Tibial artery (tissue), 4 donors: Measurements from ENCODE around the gene ARHGEF28.
A peak's percentile ranks its signal among the peaks of the same experiment; 100 is the strongest.

Experiments used
- DNase-seq, 2 donors: peaks; one replicate each; pipeline ENCODE4 v3.0.0-alpha.2; 2019
- H3K27ac ChIP-seq, 2 donors: fragments of 200-600 bp; sonication (generic) in 1 of 2; 1 replicate in 1 of 2; 2 replicates in 1 of 2; pipeline ENCODE4 v1.5.1; 2018 to 2019; ENCODE audit warnings: mild to moderate bottlenecking in 1 of 2
- H3K27me3 ChIP-seq, 2 donors: fragments of 200-600 bp; sonication (generic) in 1 of 2; one replicate each; pipeline versions ENCODE4 v1.5.1 to v1.6.0; 2016 to 2019
- H3K36me3 ChIP-seq, 3 donors: fragments of 200-600 bp; sonication (generic) in 2 of 3; one replicate each; pipeline ENCODE4 v1.5.1; 2016 to 2019; ENCODE audit warnings: mild to moderate bottlenecking in 2 of 3
- H3K4me1 ChIP-seq, 4 donors: fragments of 200-600 bp; sonication (generic) in 2 of 4; 1 replicate in 3 of 4; 2 replicates in 1 of 4; pipeline ENCODE4 v1.5.1; 2016 to 2019
- H3K4me3 ChIP-seq, 2 donors: fragments of 200-600 bp; sonication (generic) in 1 of 2; 1 replicate in 1 of 2; 2 replicates in 1 of 2; pipeline ENCODE4 v1.5.1; 2018 to 2019; ENCODE audit warnings: mild to moderate bottlenecking in 2 of 2
- H3K9me3 ChIP-seq, 3 donors: fragments of 200-600 bp; sonication (generic) in 1 of 3; one replicate each; pipeline ENCODE4 v1.5.1; 2016 to 2019
- intact Hi-C: fragments of 100-400 bp; cut with DNase I; formaldehyde crosslinking; loops from one replicate; pipeline ENCODE4 v1.15.0; 2023; ENCODE audit warnings: low total_unique reads
- TF ChIP-seq, protein P1 (sequence below), 2 experiments: fragments of 200-600 bp in 1 of 2; fragments of 450-650 bp in 1 of 2; IDR thresholded peaks; one replicate each; pipeline ENCODE4 v1.5.1; 2017 to 2019; ENCODE audit warnings: antibody characterized with exemption in 2 of 2, mild to moderate bottlenecking in 1 of 2, moderate library complexity in 1 of 2

The ARHGEF28 gene

DNA sequence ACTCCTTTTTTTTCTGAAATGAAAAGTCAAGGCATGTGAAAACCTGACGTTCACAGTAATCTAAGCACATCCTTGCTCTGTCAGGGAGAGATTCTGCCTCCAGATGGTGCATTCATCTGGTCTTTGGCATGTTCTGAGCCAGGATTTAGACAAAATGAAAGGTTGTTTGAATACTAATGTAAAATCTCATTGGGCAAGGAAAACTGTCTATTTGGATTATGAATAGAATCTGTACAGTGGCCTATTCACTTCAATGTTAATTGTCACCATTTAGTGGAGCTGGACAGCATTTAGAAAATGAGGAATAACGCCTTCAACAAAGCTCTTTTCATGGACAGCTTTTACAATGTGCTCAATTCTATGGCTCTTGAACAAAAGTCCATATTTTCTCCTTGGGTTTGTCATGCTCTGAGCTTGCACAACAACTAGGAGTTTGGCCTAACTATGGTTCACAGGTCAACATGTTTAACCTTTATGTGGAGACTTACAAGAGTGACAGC lies 28.9 kb downstream of the ARHGEF28 start:
- H3K36me3 ChIP-seq = no peaks in the 10 kb centered on the region
- peaks cover 0 to 36% (median 9%) of the 10 kb centered on the region in 4 donors for H3K4me1 ChIP-seq
- H3K9me3 ChIP-seq = no peaks in the 10 kb centered on the region
- no peaks in the 10 kb centered on the region for H3K27me3 ChIP-seq
- intact Hi-C loops = no loop called here
- DNase-seq = no peak
- H3K4me3 ChIP-seq = no peak overlapping the region
- TF ChIP-seq, protein P1, sequence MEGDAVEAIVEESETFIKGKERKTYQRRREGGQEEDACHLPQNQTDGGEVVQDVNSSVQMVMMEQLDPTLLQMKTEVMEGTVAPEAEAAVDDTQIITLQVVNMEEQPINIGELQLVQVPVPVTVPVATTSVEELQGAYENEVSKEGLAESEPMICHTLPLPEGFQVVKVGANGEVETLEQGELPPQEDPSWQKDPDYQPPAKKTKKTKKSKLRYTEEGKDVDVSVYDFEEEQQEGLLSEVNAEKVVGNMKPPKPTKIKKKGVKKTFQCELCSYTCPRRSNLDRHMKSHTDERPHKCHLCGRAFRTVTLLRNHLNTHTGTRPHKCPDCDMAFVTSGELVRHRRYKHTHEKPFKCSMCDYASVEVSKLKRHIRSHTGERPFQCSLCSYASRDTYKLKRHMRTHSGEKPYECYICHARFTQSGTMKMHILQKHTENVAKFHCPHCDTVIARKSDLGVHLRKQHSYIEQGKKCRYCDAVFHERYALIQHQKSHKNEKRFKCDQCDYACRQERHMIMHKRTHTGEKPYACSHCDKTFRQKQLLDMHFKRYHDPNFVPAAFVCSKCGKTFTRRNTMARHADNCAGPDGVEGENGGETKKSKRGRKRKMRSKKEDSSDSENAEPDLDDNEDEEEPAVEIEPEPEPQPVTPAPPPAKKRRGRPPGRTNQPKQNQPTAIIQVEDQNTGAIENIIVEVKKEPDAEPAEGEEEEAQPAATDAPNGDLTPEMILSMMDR (IDR thresholded peaks at IDR 0.05) = no peak
- H3K27ac ChIP-seq = peak overlapping the region; percentile 55 to 67

DNA sequence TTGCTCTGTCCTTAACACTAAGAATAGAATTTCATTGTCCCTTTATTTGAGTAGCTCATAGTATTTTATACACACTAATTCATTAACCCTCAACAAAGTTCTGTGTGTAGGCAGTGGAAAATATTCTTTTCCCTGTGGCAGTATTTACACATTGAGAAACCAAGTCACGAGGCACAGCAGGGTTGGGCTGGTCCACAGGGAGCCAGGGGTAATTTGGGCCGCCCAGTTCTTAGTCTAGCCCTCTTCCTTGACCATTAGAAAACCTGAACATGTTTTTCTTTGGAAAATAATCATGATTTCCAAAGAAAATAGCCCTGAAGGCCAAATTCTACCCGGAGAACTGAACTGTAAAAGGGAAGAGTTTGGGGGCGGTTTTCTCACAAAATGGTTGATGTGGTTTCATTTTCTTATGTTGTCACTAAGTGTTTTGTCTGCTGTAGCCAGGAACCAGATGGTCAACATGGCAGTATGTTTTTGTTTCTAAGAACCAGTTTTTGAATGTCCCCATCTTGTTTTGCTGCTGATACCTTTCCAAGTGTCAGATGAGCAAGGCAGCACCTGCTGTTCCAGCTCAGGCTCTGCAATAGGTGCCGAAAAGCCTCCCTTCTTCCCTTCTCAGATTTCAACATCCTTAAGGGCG lies 29.6 kb downstream of the ARHGEF28 start:
- Histone ChIP-seq H3K4me3 (no peak overlapping the region), H3K36me3 (no peaks in the 10 kb centered on the region), H3K27me3 (no peaks in the 10 kb centered on the region), H3K27ac (peak overlapping the region; percentile 55 to 67), H3K9me3 (no peaks in the 10 kb centered on the region), H3K4me1 (peaks cover 0 to 36% (median 9%) of the 10 kb centered on the region in 4 donors)
- TF ChIP-seq, protein P1 (IDR thresholded peaks at IDR 0.05) = no peak
- peak; percentile 26 to 71 for DNase-seq
- intact Hi-C loops = no loop called here

DNA sequence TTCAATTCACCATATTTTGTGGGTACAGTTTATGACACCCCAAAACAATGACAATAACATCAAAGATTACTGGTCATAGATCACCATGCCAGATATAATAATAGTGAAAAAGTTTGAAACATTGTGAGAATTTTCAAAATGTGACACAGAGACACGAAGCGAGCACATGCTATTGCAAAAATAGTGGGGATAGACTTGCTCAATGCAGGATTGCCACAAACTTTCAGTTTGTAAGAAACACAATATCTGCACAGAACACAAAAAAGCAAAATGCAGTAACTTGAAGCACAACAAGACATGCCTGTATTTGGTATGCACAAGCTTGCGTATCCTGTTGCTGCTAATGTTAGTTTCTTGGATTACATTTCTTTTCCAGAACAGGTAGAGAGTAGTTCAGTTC lies 35.8 kb downstream of the ARHGEF28 start:
- H3K4me1 ChIP-seq = peaks cover 0 to 5% (median 0%) of the 10 kb centered on the region in 4 donors

DNA sequence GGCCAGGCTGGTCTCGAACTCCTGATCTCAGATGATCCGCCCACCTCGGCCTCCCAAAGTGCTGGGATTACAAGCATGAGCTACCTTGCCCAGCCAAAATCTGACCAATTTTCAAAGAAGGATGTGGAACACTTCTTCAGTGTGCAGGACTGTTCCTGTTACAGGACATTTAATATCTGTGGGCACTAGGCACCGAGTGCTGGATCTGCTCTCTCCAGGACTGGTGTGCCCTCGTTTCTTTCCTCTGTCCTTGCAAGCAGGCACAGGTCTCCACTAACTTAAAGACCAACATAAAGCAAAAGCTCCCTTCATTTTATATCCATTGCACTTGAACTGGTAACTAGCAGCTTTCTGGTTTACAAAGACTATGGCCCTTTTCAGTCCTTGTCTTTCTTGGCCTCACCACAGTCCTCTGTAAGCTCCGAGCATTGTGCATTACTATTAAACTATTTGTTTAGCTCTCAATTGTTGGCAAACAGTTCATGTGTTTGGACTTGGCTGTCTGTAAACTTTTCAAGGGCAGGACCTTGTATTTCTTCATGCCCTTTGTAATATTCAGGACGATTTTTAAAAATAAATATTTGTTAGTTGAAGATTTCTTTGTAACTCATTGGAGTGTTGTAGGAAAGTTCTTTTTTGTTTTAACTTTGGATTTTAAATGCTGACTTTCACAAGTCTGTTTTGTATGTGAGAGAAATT lies 37.3 kb downstream of the ARHGEF28 start:
- no peaks in the 10 kb centered on the region for H3K9me3 ChIP-seq
- intact Hi-C loops = no loop called here

More for the DNA sequence above, 35.8 kb downstream of the ARHGEF28 start:
- H3K27ac ChIP-seq = no peak overlapping the region
- H3K4me3 ChIP-seq = no peak overlapping the region
- no peak for DNase-seq
- TF ChIP-seq, protein P1 (IDR thresholded peaks at IDR 0.05) = no peak
- H3K36me3 ChIP-seq = no peaks in the 10 kb centered on the region
- no peaks in the 10 kb centered on the region for H3K27me3 ChIP-seq
- intact Hi-C loops = no loop called here
- H3K9me3 ChIP-seq = no peaks in the 10 kb centered on the region

DNA sequence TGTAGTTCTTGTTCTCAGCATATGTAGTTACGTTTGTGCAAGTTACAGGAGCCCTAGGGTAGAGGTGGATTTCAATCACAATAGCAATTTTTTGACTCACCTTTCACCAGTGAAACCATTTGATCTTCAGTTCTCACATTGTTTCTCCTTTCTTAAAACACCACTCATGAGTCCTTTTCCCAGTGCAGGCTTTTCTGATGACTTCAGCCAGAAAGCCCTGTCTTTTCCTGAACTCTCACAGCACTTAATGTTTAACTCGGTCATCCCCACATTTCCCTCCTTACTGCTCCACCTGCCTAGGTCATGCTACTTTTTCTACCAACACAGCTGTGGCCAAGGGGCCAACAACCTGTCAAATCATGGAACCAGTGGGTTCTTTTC lies 37.9 kb downstream of the ARHGEF28 start:
- H3K27me3 ChIP-seq = no peaks in the 10 kb centered on the region
- no peak overlapping the region for H3K4me3 ChIP-seq
- TF ChIP-seq, protein P1 (IDR thresholded peaks at IDR 0.05) = no peak
- H3K9me3 ChIP-seq = no peaks in the 10 kb centered on the region
- intact Hi-C loops = no loop called here
- H3K27ac ChIP-seq = no peak overlapping the region
- no peaks in the 10 kb centered on the region for H3K36me3 ChIP-seq
- DNase-seq = no peak
- no peaks in the 10 kb centered on the region for H3K4me1 ChIP-seq

More for the DNA sequence above, 37.3 kb downstream of the ARHGEF28 start:
- TF ChIP-seq, protein P1 (IDR thresholded peaks at IDR 0.05) = no peak
- no peak overlapping the region for H3K27ac ChIP-seq
- no peak overlapping the region for H3K4me3 ChIP-seq
- no peaks in the 10 kb centered on the region for H3K36me3 ChIP-seq
- H3K4me1 ChIP-seq = no peaks in the 10 kb centered on the region
- H3K27me3 ChIP-seq = no peaks in the 10 kb centered on the region
- DNase-seq = no peak
